NB4 (cell line): Measurements from ENCODE around the gene PIGT.
A peak's percentile ranks its signal among the peaks of the same experiment; 100 is the strongest.

Experiments
- DNase-seq: peaks from one replicate; pipeline ENCODE4 v3.0.0; 2010; ENCODE audit warnings: low read depth
- H3K4me3 ChIP-seq: one replicate; pipeline ENCODE4 v1.5.1; 2011; ENCODE audit warnings: mild to moderate bottlenecking, low read depth, low read length, moderate library complexity
- CTCF ChIP-seq: IDR thresholded peaks from one replicate; pipeline ENCODE4 v1.5.1; 2012; ENCODE audit warnings: low read depth, low read length
- MAX ChIP-seq: IDR thresholded peaks from 2 replicates; pipeline ENCODE4 v1.6.1; 2011; ENCODE audit warnings: low read depth, low read length
- MYC ChIP-seq: IDR thresholded peaks from 2 replicates; pipeline ENCODE4 v1.6.1; 2011; ENCODE audit warnings: low read depth, low read length
- POLR2A ChIP-seq: IDR thresholded peaks from 2 replicates; pipeline ENCODE4 v1.6.1; 2011; ENCODE audit warnings: mild to moderate bottlenecking; ENCODE audit not compliant: insufficient read length; ENCODE audit errors: extremely low read depth

Gene PIGT

GRCh38 chr20:45413479-45413878, 2.5 kb upstream of the PIGT start:
- no peak for DNase-seq
- TF ChIP-seq MYC (no peak), CTCF (no peak), MAX (no peak), POLR2A (no peak)
- H3K4me3 ChIP-seq, result no peak overlapping the region

- peak; percentile 39 for DNase-seq
- no peak for TF ChIP-seq CTCF
- TF ChIP-seq POLR2A, result no peak
- TF ChIP-seq MAX, result no peak
- TF ChIP-seq MYC, result no peak
- H3K4me3 ChIP-seq, result peak overlapping the region; percentile 91
Measured at GRCh38 chr20:45416917-45417316, 976 bp downstream of the PIGT start.

GRCh38 chr20:45419188-45420091, 3.5 kb downstream of the PIGT start:
- no peak for DNase-seq
- no peak overlapping the region for H3K4me3 ChIP-seq
- TF ChIP-seq CTCF (no peak), MYC (no peak), POLR2A (no peak), MAX (no peak)

GRCh38 chr20:45420125-45420524, 4.2 kb downstream of the PIGT start:
- H3K4me3 ChIP-seq, result no peak overlapping the region
- TF ChIP-seq CTCF (no peak), MAX (no peak), MYC (no peak)
- DNase-seq, result no peak

GRCh38 chr20:45423700-45424099, 7.8 kb downstream of the PIGT start:
- H3K4me3 ChIP-seq, result no peak overlapping the region
- DNase-seq, result no peak
- TF ChIP-seq MAX, result no peak
- no peak for TF ChIP-seq CTCF
